Adrenal gland (tissue), 12 donors: Measurements from ENCODE around the gene KIAA1671. TPM values are rescaled to one million over a fixed set of nuclear protein-coding genes. Genes with fewer than 3 reads are reported as not detected.

Experiments
- DNase-seq, 7 donors: peaks; one replicate each; pipeline ENCODE4 v3.0.0-alpha.2; 2019 to 2020
- H3K27ac ChIP-seq, 5 donors: fragments of 200-600 bp; sonication (generic) in 4 of 5; 1 replicate in 3 of 5; 2 replicates in 2 of 5; pipeline versions ENCODE4 v1.5.1 to v1.8.0; 2016 to 2020; ENCODE audit warnings: mild to moderate bottlenecking in 1 of 5
- H3K27me3 ChIP-seq: fragments of 200-600 bp; 2 replicates; pipeline ENCODE4 v1.8.0; 2021
- H3K36me3 ChIP-seq, 2 donors: fragments of 200-600 bp; replicated peaks in 1 of 2; 1 replicate in 1 of 2; 2 replicates in 1 of 2; pipeline versions ENCODE4 v1.5.1 to v1.8.0; 2018 to 2022
- H3K4me1 ChIP-seq, 2 donors: fragments of 200-600 bp; replicated peaks in 1 of 2; 1 replicate in 1 of 2; 2 replicates in 1 of 2; pipeline versions ENCODE4 v1.5.1 to v1.8.0; 2018 to 2021
- H3K4me3 ChIP-seq, 4 donors: fragments of 200-600 bp; sonication (generic) in 3 of 4; one replicate each; pipeline ENCODE4 v1.5.1; 2016 to 2018
- H3K9me3 ChIP-seq, 3 donors: fragments of 200-600 bp; sonication (generic) in 1 of 3; replicated peaks in 1 of 3; 1 replicate in 2 of 3; 2 replicates in 1 of 3; pipeline versions ENCODE4 v1.5.1 to v1.8.0; 2016 to 2021
- POLR2A ChIP-seq, 2 donors: fragments of 450-650 bp; IDR thresholded peaks; one replicate each; pipeline ENCODE4 v1.6.1; 2017; ENCODE audit warnings: antibody characterized with exemption in 2 of 2, mild to moderate bottlenecking in 2 of 2, moderate library complexity in 1 of 2
- WGBS, 4 donors: extraction: QIAGEN DNeasy Blood & Tissue Kit in 2 of 4; methylation state at CpG; one replicate each; pipeline versions ENCODE4 v1.1.5 to v1.1.7; 2013 to 2017; 5-methylcytosine and 5-hydroxymethylcytosine counted together
- intact Hi-C, 2 donors: fragments of 100-400 bp; cut with DNase I; formaldehyde crosslinking; loops; one replicate each; pipeline versions ENCODE4 v1.14.1 to v1.15.0; 2022 to 2023
- polyA plus RNA-seq, 3 donors: library from polyadenylated mRNA; stranded (reverse); fragments of 200-250 nt in 2 of 3; fragments of 350-450 nt in 1 of 3; fragmentation: Illumina TruSeq in 1 of 3; extraction: RNeasy Lipid Tissue Mini Kit (QIAGEN cat#74804) in 1 of 3; gene quantifications; one replicate each; pipeline ENCODE4 v1.2.3, GENCODE V29; 2013 to 2014
- total RNA-seq, 9 donors: library from RNA; depleted of rRNA in 4 of 9; stranded (reverse); fragments of >200 nt in 4 of 9; fragments of 120-200 nt in 1 of 9; fragmentation: NEBNext Ultra II Directional in 1 of 9; extraction: Animal tissue kit (Norgen Biotek cat#: 25700) in 1 of 9; gene quantifications; one replicate each; pipeline versions ENCODE4 v1.1.0 to v1.2.4, GENCODE V29; 2013 to 2023
- TF ChIP-seq, protein P1 (sequence below), 6 experiments: fragments of 450-650 bp in 4 of 6; fragments of 200-600 bp in 2 of 6; sonication (generic) in 1 of 6; IDR thresholded peaks; 1 replicate in 5 of 6; 2 replicates in 1 of 6; pipeline versions ENCODE4 v1.5.1 to v1.8.0; 2016 to 2021; ENCODE audit warnings: antibody characterized with exemption in 6 of 6, mild to moderate bottlenecking in 2 of 6, moderate library complexity in 1 of 6
- donor health status: healthy with polysubstance abuse.
- donor health status: Bipolar disorder and iron deficiency.
- donor health status: DM: yes; HTN: yes; CAD: no.
- donor health status: DM: no; HTN: no; CAD: no.
- donor health status: DM: no; HTN: no; CAD: no.
- donor health status: DM: yes; HTN: yes; CAD: no.

Gene KIAA1671
- total and polyA plus RNA-seq, 12 donors, result 5.3 to 71.0 (median 45.8) TPM

DNA sequence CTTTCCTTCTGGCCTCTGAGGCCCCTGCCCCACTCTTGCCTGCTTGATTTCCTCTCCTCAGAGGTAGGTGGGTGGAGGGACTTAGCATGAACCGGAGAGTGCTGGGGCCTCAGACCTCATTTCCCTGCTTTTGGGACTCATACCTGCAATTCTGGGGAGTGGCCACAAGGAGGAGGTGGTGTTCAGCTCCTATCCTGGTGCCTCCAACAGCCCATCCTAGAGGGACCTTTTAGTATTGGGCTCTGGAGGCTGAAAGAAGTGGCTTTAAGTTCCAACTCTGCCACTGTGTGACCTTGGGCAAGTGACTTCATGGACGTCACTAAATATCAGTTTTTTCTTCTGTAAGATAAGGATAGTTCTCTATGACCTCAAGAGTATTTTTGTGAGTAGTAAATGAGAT, 98.6 kb downstream of the KIAA1671 start:
- Histone ChIP-seq H3K36me3 (no peaks in the 10 kb centered on the region), H3K27ac (peak overlapping the region; percentile 6 to 78 (median 70)), H3K4me3 (no peak overlapping the region), H3K9me3 (peaks cover 0 to 4% (median 0%) of the 10 kb centered on the region in 3 donors), H3K4me1 (peaks cover 13 to 25% of the 10 kb centered on the region in 2 donors), H3K27me3 (no peaks in the 10 kb centered on the region)
- TF ChIP-seq, protein P1, sequence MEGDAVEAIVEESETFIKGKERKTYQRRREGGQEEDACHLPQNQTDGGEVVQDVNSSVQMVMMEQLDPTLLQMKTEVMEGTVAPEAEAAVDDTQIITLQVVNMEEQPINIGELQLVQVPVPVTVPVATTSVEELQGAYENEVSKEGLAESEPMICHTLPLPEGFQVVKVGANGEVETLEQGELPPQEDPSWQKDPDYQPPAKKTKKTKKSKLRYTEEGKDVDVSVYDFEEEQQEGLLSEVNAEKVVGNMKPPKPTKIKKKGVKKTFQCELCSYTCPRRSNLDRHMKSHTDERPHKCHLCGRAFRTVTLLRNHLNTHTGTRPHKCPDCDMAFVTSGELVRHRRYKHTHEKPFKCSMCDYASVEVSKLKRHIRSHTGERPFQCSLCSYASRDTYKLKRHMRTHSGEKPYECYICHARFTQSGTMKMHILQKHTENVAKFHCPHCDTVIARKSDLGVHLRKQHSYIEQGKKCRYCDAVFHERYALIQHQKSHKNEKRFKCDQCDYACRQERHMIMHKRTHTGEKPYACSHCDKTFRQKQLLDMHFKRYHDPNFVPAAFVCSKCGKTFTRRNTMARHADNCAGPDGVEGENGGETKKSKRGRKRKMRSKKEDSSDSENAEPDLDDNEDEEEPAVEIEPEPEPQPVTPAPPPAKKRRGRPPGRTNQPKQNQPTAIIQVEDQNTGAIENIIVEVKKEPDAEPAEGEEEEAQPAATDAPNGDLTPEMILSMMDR (IDR thresholded peaks at IDR 0.05), result peak; percentile 27 to 60 (median 45)
- TF ChIP-seq POLR2A (IDR thresholded peaks at IDR 0.05), result no peak
- intact Hi-C loops, result no loop called here
- WGBS, 4 donors, result 66 to 82% (median 77%) methylated on average over 2 of the region's 2 CpGs
- DNase-seq, result peak in 1 of 7 donors; percentile 66

DNA sequence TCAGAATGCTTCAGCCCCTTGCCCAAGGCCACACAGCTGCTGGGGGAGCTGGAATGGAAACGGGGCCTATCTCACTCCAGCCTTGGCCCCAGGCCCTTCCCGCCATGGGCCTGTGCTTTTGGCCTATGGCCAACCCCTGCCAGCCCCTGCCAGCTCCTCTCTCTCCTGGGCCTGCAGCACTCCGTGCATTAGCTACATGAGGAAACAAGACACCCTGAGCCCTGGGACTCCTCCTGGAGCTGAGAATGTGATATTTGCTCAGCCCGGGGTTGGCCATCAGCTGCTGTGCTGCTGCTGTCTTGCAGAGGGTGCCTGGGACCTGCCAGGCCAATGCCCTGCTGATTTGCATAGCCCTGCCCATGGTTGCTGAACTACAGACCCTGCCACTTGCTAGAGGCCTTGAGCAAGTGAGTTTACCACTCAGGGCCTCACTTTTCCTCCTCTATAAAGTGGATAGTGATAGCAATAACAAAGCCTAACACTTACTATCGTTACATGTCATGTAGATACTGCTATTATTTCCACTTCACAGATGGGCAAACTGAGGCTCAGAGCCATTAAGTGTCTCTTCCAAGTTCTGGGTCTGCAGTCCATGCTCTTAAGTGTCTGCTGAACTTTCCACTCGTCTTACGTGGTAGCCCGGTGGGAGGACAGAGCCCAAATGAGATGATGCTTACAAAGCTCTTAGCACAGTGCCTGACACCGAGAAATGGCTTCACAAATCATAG, 99.6 kb downstream of the KIAA1671 start:
- intact Hi-C loops, result no loop called here
- no peak overlapping the region for H3K4me3 ChIP-seq
- 48 to 64% (median 51%) methylated on average over 5 to 9 of the region's 9 CpGs for WGBS, 4 donors
- H3K4me1 ChIP-seq, result peaks cover 13 to 25% of the 10 kb centered on the region in 2 donors
- H3K9me3 ChIP-seq, result peaks cover 0 to 4% (median 0%) of the 10 kb centered on the region in 3 donors
- peak overlapping the region; percentile 52 to 78 (median 74) for H3K27ac ChIP-seq
- TF ChIP-seq POLR2A (IDR thresholded peaks at IDR 0.05), result peak in 1 of 2 donors; percentile 58
- TF ChIP-seq, protein P1 (IDR thresholded peaks at IDR 0.05), result no peak
- DNase-seq, result peak; percentile 71 to 91 (median 86)
- no peaks in the 10 kb centered on the region for H3K36me3 ChIP-seq
- no peaks in the 10 kb centered on the region for H3K27me3 ChIP-seq

DNA sequence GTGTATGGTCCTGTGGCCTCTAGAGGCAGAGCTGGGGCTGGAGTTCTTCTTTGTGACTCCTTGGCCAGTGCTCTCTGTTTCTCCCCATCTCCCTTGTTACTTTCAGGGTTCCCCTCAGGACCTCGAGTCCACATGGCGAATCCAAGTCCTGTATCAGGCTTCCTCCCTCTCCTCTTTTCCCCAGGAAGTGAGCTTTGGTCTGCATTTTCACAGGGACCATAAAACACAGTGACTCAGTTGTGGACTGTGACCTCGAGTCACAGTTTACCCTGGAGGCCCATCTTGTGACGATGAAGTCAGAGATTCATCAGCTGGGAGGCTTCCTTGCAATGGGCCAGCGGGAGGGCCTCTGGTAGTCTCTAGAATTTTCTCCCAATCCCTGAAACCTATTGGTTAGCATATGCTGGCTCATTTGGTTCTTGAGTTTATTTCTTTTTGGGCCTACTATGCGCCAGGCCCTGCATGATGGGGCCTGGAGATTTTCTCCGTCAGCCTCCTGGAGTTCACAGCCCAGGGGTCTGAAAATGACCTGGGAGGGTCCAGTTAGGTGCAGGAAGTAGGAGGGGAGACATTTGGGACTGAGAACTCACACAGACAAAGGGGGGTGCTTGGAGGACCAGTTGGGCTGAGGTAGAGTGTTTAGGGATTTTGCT, 100.8 kb downstream of the KIAA1671 start:
- intact Hi-C loops, result no loop called here
- DNase-seq, result peak in 4 of 7 donors; percentile 48 to 62 (median 56)
- Histone ChIP-seq H3K9me3 (peaks cover 0 to 4% (median 0%) of the 10 kb centered on the region in 3 donors), H3K27me3 (no peaks in the 10 kb centered on the region), H3K27ac (peak overlapping the region; percentile 52 to 78 (median 74)), H3K4me3 (no peak overlapping the region), H3K36me3 (no peaks in the 10 kb centered on the region), H3K4me1 (peaks cover 13 to 25% of the 10 kb centered on the region in 2 donors)
- 67 to 77% (median 70%) methylated on average over 7 of the region's 7 CpGs for WGBS, 4 donors
- TF ChIP-seq, protein P1 (IDR thresholded peaks at IDR 0.05), result no peak
- TF ChIP-seq POLR2A (IDR thresholded peaks at IDR 0.05), result peak in 1 of 2 donors; percentile 15

DNA sequence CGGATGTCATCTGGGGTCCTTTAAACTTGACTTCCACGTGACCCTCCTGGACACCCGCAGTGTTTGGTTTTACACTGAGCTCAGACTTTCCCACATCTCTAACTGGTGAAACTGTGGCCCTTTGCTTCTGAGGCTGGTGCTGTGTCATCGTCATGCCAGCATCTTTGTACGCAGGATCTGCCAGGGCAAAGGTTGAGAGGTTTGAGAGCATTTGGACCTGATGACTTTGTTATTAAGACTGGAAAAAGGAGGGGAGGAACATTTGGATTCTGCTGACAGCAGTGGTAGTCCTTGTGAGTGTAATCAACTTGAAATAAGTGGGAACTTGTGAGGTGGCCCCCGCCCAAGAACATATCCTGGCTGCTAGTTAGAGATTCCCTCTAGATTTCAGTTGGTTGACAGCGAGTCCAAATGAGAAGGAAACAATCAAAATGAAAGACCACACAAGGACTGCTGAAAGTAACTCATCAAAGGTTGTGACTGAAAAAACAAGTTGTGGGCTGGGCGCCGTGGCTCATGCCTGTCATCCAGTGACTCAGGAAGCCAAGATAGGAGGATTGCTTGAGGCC, 102.5 kb downstream of the KIAA1671 start:
- Histone ChIP-seq H3K27ac (peak overlapping the region in 1 of 5 donors; percentile 24), H3K27me3 (no peaks in the 10 kb centered on the region), H3K4me1 (peaks cover 13 to 23% of the 10 kb centered on the region in 2 donors), H3K36me3 (no peaks in the 10 kb centered on the region), H3K4me3 (no peak overlapping the region), H3K9me3 (peaks cover 0 to 4% (median 0%) of the 10 kb centered on the region in 3 donors)
- 70 to 82% (median 78%) methylated on average over 9 of the region's 9 CpGs for WGBS, 4 donors
- intact Hi-C loops, result no loop called here
- TF ChIP-seq POLR2A (IDR thresholded peaks at IDR 0.05), result no peak
- DNase-seq, result peak in 1 of 7 donors; percentile 50
